Mononuclear cell (primary cell): ENCODE results near the gene IFT57. TPM values are rescaled to one million over a fixed set of nuclear protein-coding genes. Genes with fewer than 3 reads are reported as not detected.

ENCODE experiments used
- H3K27me3 ChIP-seq: 2 replicates; pipeline ENCODE4 v1.6.0; 2011; ENCODE audit warnings: low read length, control low read depth; ENCODE audit not compliant: insufficient read depth
- H3K4me1 ChIP-seq: 2 replicates; pipeline ENCODE4 v1.5.1; 2011; ENCODE audit warnings: mild to moderate bottlenecking, low read length, control low read depth; ENCODE audit not compliant: insufficient read depth
- H3K4me3 ChIP-seq: 2 replicates; pipeline ENCODE4 v1.5.1; 2011; ENCODE audit warnings: mild to moderate bottlenecking, low read length, moderate library complexity
- H3K9me3 ChIP-seq: 2 replicates; pipeline ENCODE4 v1.5.1; 2011; ENCODE audit warnings: low read depth, mild to moderate bottlenecking, control low read depth, low read length
- total RNA-seq: library from RNA; depleted of rRNA; stranded (reverse); fragments of >200 nt; gene quantifications from one replicate; pipeline ENCODE4 v1.2.3, GENCODE V29; 2012

IFT57 gene
- total RNA-seq, 1 donor, result 97.0 TPM

DNA sequence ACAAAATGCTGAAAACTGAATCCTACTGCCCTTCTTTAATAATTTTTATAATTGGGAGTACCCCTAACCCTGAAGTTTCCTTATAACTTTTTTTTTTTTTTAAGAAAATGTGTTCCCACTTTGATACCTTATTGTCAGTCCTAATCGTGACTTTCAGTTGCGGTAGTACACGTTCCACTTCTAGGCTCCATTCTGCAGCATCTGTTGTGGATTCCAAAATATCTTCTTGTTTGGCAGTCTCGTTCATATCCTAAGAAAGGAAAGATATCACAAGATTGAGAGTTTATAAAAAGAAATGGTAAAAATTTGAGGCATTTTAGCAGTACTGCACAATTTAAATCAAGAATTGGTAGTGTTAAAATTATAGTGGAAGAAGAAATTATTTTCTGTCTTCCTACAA lies 30.8 kb downstream of the IFT57 start:
- no peaks in the 10 kb centered on the region for H3K27me3 ChIP-seq
- H3K4me1 ChIP-seq, result no peaks in the 10 kb centered on the region
- H3K9me3 ChIP-seq, result no peaks in the 10 kb centered on the region
- no peak overlapping the region for H3K4me3 ChIP-seq

DNA sequence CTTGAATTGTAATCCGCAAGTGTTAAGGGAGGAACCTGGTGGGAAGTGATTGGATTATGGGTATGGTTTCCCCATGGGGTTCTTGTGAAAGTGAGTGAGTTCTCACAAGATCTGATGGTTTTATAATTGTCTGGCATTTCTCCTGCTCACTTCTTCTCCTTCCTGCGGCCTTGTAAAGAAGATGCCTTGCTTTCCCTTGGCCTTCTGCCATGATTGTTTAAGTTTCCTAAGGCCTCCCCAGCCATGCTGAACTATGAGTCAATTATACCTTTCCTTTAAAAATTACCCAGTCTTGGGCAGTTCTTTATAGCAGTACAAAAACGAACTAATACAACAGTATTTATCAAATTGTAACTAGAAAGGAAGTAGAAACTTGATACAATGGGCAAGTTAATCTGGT lies 31.9 kb downstream of the IFT57 start:
- no peaks in the 10 kb centered on the region for H3K4me1 ChIP-seq
- H3K9me3 ChIP-seq, result no peaks in the 10 kb centered on the region
- no peaks in the 10 kb centered on the region for H3K27me3 ChIP-seq
- no peak overlapping the region for H3K4me3 ChIP-seq

DNA sequence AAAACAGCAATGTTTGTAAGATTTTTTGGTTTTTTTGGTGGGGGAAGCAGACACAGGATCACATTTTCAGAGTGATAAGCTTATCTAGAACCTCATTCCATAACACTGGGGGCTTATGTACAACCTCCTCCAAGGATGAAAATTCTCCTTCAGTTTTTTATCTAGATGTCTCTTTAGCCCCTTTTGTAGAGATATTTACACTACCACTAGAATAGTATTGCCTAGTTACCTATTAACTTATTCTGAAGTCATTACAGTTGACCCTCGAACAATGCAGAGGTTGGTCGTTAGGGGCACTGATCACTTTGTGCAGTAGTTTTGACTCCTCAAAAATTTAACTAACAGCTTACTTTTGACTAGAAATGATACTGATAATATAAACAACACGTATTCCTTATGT lies 32.8 kb downstream of the IFT57 start:
- peaks cover 5% of the 10 kb centered on the region for H3K9me3 ChIP-seq
- no peak overlapping the region for H3K4me3 ChIP-seq
- H3K27me3 ChIP-seq, result no peaks in the 10 kb centered on the region
- no peaks in the 10 kb centered on the region for H3K4me1 ChIP-seq

DNA sequence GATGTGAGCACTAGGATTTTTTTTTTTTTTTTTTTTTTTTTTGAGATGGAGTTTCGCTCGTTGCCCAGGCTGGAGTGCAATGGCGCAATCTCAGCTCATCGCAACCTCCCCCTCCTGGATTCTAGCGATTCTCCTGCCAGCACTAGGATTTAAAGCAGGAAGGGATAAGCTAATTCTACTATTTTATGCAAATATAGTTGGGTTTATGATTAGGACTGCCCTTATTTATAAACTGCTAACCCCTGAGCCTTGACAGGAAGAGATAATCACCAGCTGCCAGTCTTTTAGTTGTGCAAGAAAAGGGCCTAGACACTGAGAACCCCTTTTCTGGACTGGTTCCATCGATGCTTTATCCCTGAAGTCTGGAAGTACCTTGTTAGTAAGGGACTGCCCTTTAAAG lies 36.7 kb downstream of the IFT57 start:
- H3K4me3 ChIP-seq, result no peak overlapping the region
- H3K4me1 ChIP-seq, result peaks cover 4% of the 10 kb centered on the region
- peaks cover 5% of the 10 kb centered on the region for H3K9me3 ChIP-seq
- H3K27me3 ChIP-seq, result no peaks in the 10 kb centered on the region

- no peaks in the 10 kb centered on the region for H3K27me3 ChIP-seq
- H3K4me1 ChIP-seq, result peaks cover 4% of the 10 kb centered on the region
- H3K9me3 ChIP-seq, result peaks cover 5% of the 10 kb centered on the region
- no peak overlapping the region for H3K4me3 ChIP-seq
Measured at GRCh38 chr3:108184824-108185223, 37.4 kb downstream of the IFT57 start.

DNA sequence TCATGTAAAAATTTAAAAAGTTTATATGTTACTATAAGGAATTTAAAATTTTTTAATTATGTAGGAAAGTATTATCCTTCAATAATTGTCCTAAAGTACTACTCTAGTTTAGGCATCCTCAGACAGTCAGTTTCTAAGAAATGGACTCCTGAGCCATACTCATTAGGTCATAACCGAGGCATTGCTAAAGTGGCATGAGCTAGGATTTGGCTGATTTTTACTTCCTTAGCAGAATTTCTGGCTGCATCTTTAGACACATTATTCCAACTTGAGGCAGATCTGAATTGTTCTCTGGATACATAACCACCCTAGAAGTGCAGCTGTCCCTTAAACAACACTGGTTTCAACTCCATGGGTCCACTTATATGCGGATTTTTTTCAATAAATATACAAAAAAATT lies 38.3 kb downstream of the IFT57 start:
- peaks cover 4% of the 10 kb centered on the region for H3K4me1 ChIP-seq
- H3K27me3 ChIP-seq, result no peaks in the 10 kb centered on the region
- H3K9me3 ChIP-seq, result peaks cover 5% of the 10 kb centered on the region
- no peak overlapping the region for H3K4me3 ChIP-seq

DNA sequence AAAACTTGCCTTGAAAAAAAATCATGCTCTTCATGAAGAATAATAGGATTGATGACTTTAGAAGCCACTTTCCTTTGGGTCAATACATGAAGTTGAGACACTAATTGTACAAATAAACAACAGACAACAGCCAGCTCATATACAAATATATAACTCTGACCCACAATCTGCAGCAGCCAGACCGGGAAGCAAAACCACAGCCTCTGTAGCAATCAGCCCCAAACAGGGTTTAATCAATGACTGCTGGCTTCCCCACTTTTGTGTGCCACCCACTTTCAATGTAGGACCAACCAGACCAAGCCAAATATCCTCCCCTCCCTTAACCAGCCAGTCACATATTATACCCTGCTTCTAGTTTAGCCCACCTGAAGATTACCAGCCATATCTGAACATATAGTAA lies 39.0 kb downstream of the IFT57 start:
- Histone ChIP-seq H3K27me3 (no peaks in the 10 kb centered on the region), H3K4me3 (no peak overlapping the region), H3K4me1 (peaks cover 4% of the 10 kb centered on the region), H3K9me3 (peaks cover 5% of the 10 kb centered on the region)

GRCh38 chr3:108182339-108182738 lies 39.9 kb downstream of the IFT57 start:
- no peaks in the 10 kb centered on the region for H3K27me3 ChIP-seq
- peaks cover 4% of the 10 kb centered on the region for H3K4me1 ChIP-seq
- H3K4me3 ChIP-seq, result no peak overlapping the region
- H3K9me3 ChIP-seq, result peaks cover 5% of the 10 kb centered on the region

DNA sequence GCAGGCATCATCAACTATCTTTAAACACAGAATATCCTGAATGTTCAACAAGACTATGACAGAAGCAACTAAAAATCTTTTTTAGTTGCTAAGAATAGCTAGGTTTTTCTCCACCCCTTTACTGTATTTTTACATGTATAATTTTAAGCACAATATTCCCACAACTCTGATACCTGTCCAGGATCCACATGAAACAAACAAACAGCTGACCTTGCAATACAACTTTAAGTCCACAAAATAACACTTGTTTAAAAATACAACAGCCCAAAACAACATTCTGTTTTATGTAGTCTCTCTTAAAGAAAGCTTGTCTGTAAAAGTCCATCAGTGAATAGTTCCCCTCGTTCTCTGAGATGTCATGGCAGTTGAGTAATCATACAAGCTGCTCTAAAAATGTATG lies 41.1 kb downstream of the IFT57 start:
- H3K27me3 ChIP-seq, result no peaks in the 10 kb centered on the region

GRCh38 chr3:108180194-108180593 lies 42.0 kb downstream of the IFT57 start:
- Histone ChIP-seq H3K27me3 (no peaks in the 10 kb centered on the region), H3K9me3 (peaks cover 4% of the 10 kb centered on the region), H3K4me3 (no peak overlapping the region), H3K4me1 (peaks cover 4% of the 10 kb centered on the region)

More for the DNA sequence above, 41.1 kb downstream of the IFT57 start:
- Histone ChIP-seq H3K9me3 (peaks cover 5% of the 10 kb centered on the region), H3K4me1 (peaks cover 4% of the 10 kb centered on the region), H3K4me3 (no peak overlapping the region)

DNA sequence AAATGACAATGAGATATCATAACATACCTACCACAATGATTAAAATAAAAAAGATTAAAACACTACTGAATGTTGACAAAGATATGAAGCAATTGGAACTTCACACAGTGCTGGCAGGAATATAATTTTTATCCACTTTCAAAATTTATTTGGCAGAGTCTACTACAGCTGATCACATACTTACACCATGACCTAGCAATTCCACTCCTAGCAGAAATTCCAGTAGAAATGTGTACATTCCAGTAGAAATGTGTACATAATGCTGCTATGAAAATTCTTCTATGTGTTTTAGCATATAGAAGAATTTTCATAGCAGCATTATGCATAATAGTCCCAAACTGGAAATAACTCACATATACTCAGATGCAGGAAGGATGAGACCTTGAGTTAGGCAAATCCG lies 43.5 kb downstream of the IFT57 start:
- no peaks in the 10 kb centered on the region for H3K27me3 ChIP-seq
- H3K4me3 ChIP-seq, result no peak overlapping the region

DNA sequence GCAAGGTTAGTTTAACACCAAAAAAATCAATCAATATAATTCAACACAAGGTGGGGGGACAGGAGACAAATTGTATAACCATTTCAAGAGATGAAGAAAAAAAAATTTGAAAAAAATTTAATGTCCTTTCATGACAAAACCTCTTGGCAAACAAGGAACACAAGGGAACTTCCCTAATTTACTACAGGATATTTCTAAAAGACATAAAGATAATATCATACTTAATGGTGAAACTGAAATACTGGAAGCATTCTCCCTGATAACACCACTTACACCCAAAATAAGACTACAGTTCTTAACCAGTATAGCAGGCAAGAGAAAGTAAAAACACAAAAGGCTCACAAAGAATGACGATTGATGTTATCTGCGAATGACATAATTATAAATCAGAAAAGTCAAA lies 44.7 kb downstream of the IFT57 start:
- H3K4me3 ChIP-seq, result no peak overlapping the region
- no peaks in the 10 kb centered on the region for H3K9me3 ChIP-seq
- H3K27me3 ChIP-seq, result no peaks in the 10 kb centered on the region
- no peaks in the 10 kb centered on the region for H3K4me1 ChIP-seq

More for the DNA sequence above, 43.5 kb downstream of the IFT57 start:
- H3K9me3 ChIP-seq, result no peaks in the 10 kb centered on the region
- peaks cover 4% of the 10 kb centered on the region for H3K4me1 ChIP-seq

DNA sequence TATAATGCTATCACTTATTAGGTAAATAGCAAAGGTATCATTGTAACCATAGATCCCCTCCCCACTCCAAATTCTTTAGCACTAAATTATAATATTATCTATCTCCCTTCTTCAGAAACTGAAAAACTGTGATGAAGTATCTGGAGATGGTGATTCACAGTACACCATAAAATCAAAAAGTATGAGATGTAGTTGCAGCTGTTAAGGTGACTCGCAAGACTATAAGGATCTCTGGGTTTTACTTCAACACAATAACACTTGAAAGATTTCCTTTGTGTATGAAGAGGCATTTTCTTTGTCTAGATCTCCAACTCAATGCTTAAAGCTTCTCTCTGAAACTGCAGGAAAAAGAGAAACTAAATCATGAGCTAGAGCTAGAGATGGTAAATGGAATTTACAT lies 46.9 kb downstream of the IFT57 start:
- Histone ChIP-seq H3K9me3 (no peaks in the 10 kb centered on the region), H3K27me3 (no peaks in the 10 kb centered on the region), H3K4me1 (no peaks in the 10 kb centered on the region), H3K4me3 (no peak overlapping the region)

- H3K4me3 ChIP-seq, result no peak overlapping the region
- no peaks in the 10 kb centered on the region for H3K9me3 ChIP-seq
- no peaks in the 10 kb centered on the region for H3K4me1 ChIP-seq
- no peaks in the 10 kb centered on the region for H3K27me3 ChIP-seq
Measured at GRCh38 chr3:108171106-108171505, 51.1 kb downstream of the IFT57 start.

- H3K4me1 ChIP-seq, result no peaks in the 10 kb centered on the region
Measured at GRCh38 chr3:108164391-108164790, 57.8 kb downstream of the IFT57 start.

GRCh38 chr3:108159865-108160264 lies 62.4 kb downstream of the IFT57 start:
- Histone ChIP-seq H3K4me1 (no peaks in the 10 kb centered on the region), H3K27me3 (no peaks in the 10 kb centered on the region), H3K4me3 (no peak overlapping the region), H3K9me3 (no peaks in the 10 kb centered on the region)

More at GRCh38 chr3:108164391-108164790, 57.8 kb downstream of the IFT57 start:
- Histone ChIP-seq H3K27me3 (no peaks in the 10 kb centered on the region), H3K9me3 (no peaks in the 10 kb centered on the region), H3K4me3 (no peak overlapping the region)

GRCh38 chr3:108159105-108159504 lies 63.1 kb downstream of the IFT57 start:
- Histone ChIP-seq H3K4me1 (no peaks in the 10 kb centered on the region), H3K9me3 (no peaks in the 10 kb centered on the region), H3K27me3 (no peaks in the 10 kb centered on the region), H3K4me3 (no peak overlapping the region)
